Fibroblast of skin of right quadriceps (primary cell): ENCODE measurements around the gene FPGS.
A peak's percentile ranks its signal among the peaks of the same experiment; 100 is the strongest.
"Not testable (repeated sequence)": the region's sequence is repeated elsewhere in the genome, so short reads cannot be mapped to it uniquely, and the experiment has no call there.

Experiments
- DNase-seq: peaks from one replicate; pipeline ENCODE4 v3.0.0-alpha.2; 2013

FPGS gene

DNA sequence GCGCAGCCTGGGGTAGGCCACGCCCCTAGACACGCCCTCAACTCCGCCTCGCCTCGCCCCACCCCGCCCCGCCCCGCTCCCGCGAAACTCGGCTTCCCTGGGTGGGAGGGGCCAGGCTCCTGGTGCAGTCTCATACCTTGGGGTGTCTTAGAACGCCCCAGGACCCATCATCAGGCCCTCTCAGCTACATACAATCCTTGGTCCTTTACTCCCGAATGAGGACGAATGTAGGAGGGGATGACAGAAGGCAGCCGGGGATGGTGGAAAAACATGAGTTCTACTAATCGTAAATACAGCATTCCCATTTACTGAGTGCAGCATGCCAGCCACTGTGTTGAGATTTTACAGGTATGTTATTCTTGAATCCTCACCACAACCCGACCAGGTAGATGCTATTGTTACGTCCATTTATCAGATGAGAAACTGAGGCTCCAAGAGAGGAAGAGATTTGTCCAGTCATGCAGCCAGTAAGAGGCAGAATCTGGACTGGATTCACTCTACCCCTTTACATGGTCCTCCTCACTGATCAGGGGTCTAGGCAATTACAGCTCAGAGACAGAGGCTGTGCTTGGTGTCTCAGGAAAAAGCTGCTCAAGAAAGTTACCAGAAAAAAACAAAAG, 31.0 kb upstream of the FPGS start:
- no peak for DNase-seq

DNA sequence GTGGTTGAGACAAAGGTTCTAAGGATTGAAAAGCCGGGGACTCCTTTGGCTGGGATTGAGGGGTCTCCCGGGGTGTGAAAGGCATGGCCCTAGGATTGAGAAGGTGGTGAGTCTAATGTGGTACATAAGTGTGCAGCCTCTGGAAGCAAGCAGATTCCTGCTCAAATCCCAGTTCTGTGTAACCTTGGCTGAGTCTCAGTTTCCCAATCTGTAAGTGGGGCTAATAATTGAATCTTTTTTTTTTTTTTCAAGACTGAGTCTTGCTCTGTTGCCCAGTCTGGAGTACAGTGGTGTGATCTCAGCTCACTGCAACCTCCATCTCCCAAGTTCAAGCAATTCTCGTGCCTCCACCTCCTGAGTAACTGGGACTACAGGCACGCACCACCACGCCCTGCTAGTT, 30.1 kb upstream of the FPGS start:
- no peak for DNase-seq

DNA sequence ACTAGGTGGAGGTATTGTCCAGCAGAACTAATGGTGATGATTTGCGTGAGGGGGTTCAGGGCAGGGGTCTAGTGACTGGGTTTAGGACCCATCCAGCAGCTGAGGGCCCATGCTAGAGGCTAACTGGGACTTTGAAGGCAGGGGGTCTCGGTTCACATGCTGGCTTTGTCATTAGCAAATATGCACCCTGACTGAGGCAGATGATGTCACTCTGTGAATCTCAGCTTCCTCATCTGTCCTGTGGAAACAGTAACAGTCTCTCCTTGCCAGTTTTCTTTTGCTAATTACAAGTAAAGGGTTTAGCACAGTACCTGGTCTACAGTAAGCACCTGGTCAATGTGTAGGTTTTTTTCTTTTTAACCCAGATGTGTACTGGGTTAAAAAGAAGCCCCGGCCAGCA, 29.4 kb upstream of the FPGS start:
- DNase-seq: no peak

DNA sequence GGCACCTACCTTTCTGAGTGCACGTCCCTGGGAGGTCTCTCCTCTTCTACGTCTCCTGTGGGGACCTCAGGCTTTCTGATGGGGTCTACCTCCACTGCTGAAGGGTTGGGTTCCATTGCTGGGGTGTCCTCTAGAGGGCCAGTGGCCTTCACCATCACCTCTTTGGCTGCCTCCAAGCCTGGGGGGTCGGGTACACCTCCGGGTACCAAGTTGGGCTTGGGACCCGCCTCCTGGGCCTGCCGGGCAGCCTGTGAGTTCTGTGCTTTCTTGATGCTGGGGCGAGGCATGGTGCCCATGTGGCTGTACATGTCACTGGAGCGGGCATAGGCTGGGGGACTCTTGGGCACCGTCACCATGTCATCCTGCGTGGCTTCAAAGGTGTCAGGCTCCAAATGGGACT, 28.7 kb upstream of the FPGS start:
- DNase-seq: no peak

DNA sequence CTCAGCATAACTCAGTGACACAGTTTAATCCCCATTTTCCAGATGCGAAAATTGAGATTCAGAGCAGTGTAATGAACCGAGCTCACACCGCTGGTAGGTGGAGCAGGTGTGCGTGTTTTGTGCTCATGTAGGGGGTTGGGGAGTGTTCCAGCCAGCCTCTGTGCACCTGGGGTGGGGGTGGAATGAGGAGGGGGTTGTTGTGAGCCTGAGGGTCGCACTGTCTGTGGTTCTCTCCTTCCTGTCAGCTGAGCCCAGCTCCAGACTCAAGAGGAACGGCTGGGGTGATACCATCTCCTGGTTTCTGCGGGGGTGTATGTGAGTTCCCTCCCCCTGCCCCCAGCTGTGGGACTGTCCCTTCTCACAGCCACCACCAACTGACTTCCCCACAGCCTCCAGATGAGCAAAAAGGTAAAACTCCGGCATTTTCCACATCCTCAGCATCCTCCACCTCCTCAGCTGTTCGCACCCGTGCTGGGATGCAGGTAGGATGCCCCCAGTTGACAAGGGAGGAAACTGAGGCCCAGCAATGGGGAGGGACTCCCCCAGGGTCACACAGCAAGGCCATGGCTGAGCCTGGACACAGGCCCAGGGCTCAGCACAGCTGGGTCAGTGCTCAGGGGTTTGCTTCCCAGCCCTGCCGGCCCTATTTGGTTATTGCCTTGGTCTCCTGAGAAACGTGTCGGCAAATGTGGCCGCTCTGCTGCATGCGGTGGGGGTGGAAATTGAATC, 26.3 kb upstream of the FPGS start:
- no peak for DNase-seq

DNA sequence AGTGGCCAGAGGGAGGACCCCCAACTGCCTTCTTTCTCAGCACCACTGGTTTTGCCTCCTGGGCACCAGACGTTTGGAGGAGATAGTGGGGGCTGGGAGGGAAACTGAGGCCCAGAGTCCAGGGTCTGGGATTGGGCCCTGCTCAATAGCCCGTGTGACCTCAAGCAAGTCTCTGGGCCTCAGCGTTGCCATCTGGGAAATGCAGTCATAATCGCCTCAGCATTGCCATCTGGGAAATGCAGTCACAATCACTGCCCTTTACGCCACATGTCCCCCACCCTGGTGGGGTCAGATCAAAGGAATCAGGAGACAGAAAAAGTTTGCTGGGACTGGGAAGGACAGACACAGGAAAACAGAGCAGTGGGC, 25.8 kb upstream of the FPGS start:
- no peak for DNase-seq

DNA sequence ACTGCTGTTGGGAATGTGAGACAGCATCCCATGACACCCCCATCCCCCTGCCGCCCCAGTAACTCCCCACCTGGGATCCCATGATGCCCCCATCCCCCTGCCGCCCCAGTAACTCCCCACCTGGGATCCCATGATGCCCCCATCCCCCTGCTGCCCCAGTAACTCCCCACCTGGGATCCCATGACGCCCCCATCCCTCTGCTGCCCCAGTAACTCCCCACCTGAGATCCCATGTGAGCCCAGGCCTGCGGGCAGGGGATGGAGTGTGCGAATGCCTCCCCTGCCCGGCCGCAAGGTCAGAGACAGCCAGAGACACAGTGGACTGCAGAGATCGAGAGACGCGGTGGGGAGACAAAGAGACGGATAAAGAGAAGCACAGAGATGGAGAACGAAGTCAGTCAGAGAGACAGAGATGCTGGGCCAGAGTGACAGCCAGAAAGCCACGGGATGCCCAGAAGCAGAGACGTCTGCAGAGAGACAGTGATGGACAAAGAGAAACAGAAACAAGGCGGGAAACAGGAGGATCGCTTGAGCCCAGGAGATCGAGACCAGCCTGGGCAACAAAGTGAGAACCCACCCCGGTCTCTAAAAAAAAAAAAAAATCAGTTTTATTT, 25.2 kb upstream of the FPGS start:
- no peak for DNase-seq

DNA sequence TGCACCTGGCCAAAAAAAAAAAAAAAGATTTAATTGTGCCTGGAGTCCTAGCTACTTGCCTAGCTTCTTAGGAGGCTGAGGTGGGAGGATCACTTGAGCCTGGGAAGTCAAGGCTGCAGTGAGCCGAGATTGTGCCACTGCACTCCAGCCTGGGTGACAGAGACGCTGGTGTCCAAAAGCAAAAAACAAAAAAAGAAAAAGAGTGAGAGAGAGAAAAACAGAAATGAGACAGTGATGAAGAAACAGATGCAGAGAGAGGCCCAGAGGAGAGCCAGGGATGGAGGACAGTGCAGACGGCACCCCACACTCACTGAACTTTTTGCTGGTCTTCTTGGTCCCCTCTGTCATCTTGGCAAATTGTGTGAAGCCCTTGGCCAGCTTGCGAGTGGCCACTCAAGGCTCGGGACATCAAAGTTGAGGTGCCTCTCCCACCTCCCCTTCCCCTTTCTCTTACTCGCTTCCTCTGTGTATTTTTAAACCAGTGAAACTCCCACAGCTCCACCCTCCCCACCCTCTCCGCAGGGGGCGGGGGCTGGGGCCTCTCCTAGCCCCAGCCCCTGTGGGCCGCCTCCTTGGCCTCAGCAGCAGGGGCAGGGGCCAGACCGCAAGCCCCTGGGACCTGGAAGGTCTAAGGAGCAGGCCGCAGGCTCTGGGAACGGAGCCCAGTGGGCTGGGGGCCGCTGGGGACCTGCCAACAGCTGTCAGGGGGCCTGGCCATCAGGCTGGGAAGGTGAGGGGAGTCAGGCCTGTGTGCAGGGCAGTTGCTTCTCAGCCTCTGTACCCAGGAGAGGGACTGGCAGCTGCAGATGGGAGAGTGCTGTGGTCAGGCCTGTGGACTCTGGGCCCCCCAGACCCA, 24.2 kb upstream of the FPGS start, which contains the start of gene SH2D3C:
Gene SH2D3C (minus strand): TSS at position 387 of the 856 bp plus-strand sequence. CDS start 39 bp downstream, at position 348.
- DNase-seq: no peak

DNA sequence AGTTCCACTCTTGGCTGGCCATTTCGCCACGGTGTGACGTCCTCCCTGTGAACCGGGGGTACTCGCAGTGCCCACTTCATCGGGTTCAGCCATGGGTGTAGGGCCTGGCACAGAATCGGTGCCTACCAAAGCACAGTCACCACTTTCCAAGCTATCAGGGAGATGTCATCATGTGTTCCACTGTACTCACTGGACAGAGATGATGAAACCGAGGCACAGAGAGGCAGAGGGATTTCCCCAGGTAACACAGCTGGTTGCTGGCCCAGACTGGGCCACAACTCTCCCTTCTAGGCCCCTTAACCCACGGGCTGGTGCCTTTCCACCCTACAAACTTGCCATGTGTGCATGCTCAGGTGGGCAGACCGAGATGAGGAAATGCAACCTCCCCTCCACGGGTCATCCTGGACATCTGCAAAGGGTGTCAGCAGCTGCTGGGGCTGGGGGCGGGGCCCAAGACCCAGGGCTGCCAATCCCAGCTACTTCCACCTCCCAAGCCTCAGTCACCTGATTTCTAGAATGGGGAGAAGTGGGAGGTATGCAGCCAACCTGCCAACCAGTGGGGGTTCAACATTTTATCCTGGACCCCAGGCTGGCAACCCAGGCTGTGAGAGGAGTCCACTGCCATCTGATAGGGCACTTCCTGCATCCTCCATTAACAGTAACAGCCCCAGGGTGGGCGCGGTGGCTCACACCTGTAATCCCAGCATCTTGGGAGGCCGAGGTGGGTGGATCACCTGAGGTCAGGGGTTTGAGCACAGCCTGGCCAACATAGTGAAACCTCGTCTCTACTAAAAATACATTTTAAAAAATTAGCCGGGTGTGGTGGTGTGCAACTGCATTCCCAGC, 23.3 kb upstream of the FPGS start:
- no peak for DNase-seq

DNA sequence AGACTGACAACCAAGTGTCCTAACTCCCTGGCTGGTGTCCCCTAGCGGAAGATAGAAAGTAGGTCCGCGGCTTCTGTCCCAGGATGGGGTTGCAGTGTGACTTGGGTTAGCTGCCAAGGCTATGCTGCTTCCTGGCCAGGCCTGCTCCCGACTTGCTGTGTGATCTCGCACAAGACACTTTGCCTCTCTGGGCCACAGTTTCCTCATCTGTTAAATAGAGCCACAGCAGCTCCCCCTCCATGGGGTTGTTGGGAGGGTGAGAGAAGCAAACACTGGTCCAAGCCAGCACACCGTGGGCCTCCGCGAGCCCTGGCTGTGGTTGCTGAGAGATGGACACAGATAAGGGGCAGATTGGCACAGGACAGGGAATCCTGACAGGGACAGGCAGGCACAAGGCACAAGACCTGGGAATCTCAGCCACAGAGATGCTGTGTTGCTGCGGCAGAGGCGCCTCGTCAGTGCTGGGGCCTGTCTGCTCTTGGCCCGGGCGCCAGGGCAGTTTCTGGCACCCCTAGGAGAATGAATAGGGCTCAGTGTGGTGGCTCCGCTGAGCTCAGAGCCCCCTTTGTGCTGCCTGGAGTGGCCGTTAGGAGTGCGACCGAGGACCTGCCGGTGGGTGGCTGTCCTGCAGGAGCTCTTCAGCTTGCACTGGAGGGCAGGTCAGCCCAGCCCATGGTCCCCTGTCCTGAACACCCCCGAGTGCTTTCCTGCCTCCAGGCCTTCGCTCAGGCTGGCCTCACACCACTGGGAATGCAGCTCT, 22.4 kb upstream of the FPGS start:
- no peak for DNase-seq

DNA sequence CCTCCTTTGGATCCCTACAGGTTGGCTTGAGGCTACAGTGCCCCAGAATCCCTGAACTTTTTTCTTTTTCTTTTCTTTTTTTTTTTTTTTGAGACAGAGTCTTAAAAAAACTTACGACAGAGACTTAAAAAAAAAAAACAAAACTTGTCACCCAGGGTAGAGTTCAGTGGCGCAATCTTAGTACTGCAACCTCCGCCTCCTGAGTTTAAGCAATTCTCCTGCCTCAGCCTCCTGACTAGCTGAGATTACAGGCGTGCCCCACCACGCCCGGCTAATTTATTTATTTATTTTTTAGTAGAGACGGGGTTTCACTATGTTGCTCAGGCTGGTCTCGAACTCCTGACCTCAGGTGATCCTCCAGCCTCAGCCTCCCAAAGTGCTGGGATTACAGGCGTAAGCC, 21.8 kb upstream of the FPGS start:
- DNase-seq: not testable (repeated sequence)

DNA sequence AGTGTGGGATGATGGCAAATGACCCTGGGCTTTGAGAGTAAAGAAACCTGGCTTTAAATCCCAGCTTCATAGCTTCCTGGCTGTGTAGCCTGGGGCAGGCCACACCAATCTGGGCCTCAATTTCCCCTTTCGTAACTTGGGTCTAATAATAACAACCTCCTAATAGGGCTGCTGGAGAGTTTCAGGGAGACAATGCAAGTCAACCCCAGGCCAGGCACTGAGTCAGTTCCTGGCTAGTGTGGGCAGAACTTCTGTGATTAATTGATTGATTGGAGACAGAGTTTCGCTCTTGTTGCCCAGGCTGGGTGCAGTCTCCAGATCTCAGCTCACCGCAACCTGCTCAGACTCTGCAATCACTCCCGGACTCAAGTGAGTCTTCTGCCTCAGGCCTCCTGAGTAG, 20.9 kb upstream of the FPGS start:
- no peak for DNase-seq

DNA sequence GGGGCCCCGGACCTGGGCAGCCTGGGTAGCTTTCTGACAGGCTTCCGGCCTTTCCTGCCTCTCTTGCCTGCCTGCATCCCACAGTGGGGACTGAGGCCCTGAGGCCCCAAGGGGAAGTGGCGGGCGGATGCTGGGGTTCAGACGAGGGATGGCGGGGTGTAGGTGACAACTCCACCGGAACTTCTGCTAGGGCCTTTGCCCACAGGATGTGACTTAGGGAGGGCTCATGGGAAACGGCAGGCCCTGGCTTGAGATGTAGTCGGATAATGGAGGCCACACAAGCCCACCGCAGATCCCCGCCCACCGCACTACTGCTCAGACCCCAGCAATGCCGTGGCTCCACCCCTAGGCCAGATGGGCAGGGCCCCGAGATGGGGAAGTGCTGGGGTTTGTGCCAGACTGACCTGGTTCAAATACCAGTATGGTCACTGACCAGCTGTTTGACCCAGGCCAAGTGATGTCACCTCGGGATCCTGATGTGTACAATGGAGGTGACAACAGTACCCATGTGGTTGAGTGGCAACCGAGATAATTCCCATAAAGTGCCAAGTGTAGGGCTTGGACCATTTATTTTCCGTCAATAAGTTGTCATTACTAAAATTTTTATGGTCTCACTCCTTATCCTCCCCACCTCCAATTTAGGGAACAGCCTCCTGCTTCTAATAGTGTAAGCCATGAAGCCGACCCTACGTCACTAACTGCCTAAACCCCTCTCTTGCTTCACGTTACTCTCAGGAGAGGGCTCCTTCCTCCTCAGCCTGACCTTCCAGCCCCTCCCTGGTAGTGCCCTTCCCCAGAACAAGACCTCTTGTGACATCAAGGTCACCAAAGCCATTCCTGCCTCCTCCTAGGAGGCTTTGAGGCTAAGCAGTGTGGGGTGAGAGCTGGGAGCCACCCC, 19.3 kb upstream of the FPGS start:
- DNase-seq: no peak

DNA sequence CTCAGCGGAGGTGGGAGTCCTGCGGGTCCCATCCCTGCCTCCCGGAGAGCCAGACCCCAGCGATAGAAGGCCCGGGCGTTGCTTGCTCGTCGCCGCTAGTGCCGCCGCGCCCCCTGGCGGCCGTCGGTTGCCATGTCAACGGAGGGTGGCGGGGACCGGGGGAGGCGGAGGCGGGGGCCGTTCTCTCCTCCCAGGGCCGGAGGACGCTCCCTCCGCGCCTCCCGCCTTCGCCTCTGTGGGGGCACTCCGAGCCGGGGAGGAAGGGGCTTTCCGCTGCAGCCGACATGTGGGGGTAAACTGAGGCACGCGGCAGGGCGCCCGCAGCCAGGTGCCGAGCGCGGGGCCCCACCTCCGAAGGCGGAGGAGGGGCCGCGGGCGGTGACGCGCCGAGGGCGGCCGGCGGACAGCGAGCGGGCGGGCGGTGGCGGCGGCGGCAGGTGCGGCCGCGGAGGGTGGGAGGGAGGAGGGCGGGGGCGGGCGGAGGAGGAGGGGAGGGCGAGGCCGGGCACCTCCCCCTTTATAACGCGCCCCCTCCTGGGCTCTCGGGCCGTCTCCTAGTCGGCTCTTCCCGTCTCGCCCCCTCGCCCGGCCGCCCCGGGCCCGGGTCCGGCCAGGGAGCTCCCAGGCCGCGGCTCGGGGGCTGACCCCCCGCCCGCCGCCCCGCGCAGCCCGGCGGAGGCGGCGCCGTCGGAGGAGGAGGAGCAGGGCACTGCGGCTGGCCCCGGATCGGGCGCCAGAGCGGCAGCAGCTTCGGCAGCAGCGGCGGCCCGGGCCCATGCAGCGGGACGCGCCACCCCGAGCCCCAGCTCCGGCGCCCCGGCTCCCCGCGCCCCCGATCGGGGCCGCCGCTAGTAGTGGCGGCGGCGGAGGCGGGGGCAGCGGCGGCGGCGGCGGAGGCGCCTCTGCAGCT, 17.4 kb upstream of the FPGS start:
- peak; percentile 76 for DNase-seq

DNA sequence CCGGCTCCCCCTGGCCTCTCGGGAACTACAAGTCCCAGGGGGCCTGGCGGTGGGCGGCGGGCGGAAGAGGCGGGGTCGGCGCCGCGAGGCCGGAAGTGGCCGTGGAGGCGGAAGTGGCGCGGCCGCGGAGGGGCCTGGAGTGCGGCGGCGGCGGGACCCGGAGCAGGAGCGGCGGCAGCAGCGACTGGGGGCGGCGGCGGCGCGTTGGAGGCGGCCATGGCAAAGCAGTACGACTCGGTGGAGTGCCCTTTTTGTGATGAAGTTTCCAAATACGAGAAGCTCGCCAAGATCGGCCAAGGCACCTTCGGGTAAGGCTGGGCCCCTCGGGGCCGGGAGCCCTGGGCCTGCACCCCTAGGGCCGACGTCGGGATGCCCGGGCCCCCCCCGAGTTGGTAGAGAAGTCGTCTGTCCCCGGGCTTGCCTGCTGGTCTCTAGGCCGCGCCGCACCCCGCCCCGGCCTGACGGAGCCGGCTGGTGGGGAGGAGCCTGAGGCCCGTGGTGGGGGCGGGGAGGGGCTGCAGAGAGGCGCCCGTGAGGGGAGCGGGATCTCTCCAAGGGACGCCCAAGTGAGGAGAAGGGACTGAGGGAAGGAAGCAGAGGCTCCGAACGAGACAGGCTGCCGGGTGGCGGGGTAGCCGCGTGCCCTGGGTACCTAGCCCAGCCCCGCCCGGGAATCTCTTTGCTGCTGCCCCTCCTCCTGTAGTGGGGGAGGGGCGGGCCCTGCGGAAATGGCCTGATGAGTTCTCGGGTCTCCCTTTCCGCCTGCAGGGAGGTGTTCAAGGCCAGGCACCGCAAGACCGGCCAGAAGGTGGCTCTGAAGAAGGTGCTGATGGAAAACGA, 16.5 kb upstream of the FPGS start, which contains the start of gene CDK9:
Gene CDK9 (plus strand): TSS at position 102 of the 840 bp plus-strand sequence. CDS start 115 bp downstream, at position 217.
- peak; percentile 90 for DNase-seq

DNA sequence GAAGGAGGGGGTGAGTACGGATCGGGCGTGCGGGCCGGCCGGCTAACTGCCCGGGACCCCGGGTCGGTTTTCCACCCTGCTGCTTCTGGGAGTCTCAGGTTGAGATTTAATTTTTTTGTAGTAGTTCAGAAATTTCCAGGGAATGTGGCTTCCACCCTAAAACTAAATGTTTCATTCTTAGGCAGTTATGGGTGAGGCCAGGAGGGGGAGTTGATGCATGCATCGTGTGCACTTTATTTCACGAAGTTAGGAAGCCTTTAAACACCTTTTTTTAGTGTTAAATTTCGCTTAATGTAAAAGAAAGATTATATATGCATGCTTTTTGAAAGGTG, 15.9 kb upstream of the FPGS start:
- no peak for DNase-seq

DNA sequence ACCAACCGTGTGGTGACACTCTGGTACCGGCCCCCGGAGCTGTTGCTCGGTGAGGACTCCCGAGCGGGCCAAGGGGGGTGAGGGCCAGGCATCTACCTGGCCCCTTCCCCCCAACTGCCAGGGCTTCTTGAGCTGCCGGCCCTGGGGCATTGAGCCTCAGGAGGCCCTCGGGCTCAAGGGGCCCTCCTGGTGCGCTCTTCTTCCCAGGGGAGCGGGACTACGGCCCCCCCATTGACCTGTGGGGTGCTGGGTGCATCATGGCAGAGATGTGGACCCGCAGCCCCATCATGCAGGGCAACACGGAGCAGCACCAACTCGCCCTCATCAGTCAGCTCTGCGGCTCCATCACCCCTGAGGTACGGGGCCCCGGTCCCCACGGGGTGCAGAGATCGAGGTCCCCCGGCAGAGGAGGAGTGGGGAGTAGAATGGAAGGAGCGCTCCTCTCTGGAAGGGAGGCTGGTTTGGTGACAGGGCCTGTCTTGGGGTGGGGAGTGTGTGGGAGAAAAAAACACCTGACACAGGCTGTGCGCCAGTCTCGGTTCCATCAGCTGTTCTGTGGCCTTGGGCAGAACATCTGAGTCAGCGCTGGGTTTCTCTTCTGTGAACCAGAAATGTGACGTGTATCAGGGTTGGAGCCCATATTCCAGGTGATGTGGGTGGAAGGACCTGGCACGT, 14.2 kb upstream of the FPGS start:
- DNase-seq: no peak

DNA sequence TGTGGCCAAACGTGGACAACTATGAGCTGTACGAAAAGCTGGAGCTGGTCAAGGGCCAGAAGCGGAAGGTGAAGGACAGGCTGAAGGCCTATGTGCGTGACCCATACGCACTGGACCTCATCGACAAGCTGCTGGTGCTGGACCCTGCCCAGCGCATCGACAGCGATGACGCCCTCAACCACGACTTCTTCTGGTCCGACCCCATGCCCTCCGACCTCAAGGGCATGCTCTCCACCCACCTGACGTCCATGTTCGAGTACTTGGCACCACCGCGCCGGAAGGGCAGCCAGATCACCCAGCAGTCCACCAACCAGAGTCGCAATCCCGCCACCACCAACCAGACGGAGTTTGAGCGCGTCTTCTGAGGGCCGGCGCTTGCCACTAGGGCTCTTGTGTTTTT, 13.5 kb upstream of the FPGS start:
- no peak for DNase-seq
